Panc1 (cell line): ENCODE results near the gene SYNGR4. TPM values are rescaled to one million over a fixed set of nuclear protein-coding genes. Genes with fewer than 3 reads are reported as not detected.

Source experiments
- ATAC-seq: fragments of 200-7000 bp; cut with Tn5 transposase; 2 replicates; pipeline ENCODE4 v1.9.1; 2020; ENCODE audit warnings: mild to moderate bottlenecking, moderate library complexity
- BruUV-seq: library from RNA; stranded (reverse); fragments of 400-500 nt; replicated peaks from 2 replicates; lab custom pipeline; 2021; lab: Mats Ljungman, UMichigan
- CTCF ChIA-PET: fragments of 300-600 bp; sonication (Branson Sonifier 250); formaldehyde crosslinking; loops from one replicate; lab custom pipeline; 2022; ENCODE audit warnings: antibody characterized with exemption; lab: Charles Lee
- POLR2A ChIA-PET: fragments of 300-600 bp; sonication (Branson Sonifier 250); formaldehyde crosslinking; loops from one replicate; lab custom pipeline; 2022; ENCODE audit warnings: antibody characterized with exemption; lab: Charles Lee
- DNase-seq: peaks from one replicate; pipeline ENCODE4 v3.0.0-alpha.2; 2010; ENCODE audit warnings: low read depth, low spot score
- H3K27ac ChIP-seq: 2 replicates; pipeline ENCODE4 v1.5.1; 2011; ENCODE audit warnings: mild to moderate bottlenecking, low read length, inconsistent platforms
- H3K27me3 ChIP-seq: fragments of 200-500 bp; sonication (Bioruptor generic); 2 replicates; pipeline ENCODE4 v1.6.0; 2014; ENCODE audit warnings: low read length, inconsistent platforms; ENCODE audit not compliant: control insufficient read depth, insufficient read depth
- H3K36me3 ChIP-seq: fragments of 200-500 bp; sonication (Bioruptor generic); 2 replicates; pipeline ENCODE4 v1.5.1; 2014; ENCODE audit warnings: inconsistent platforms, mild to moderate bottlenecking, low read length, moderate library complexity; ENCODE audit not compliant: control insufficient read depth, insufficient read depth
- H3K4me1 ChIP-seq: 2 replicates; pipeline ENCODE4 v1.5.1; 2011; ENCODE audit warnings: inconsistent platforms, mild to moderate bottlenecking, low read length, moderate library complexity; ENCODE audit not compliant: control insufficient read depth, insufficient read depth
- H3K4me3 ChIP-seq, 2 experiments: 2 replicates each; pipeline ENCODE4 v1.5.1; 2011 to 2012; ENCODE audit warnings: low read depth in 2 of 2, low read length in 2 of 2, mild to moderate bottlenecking in 2 of 2, inconsistent platforms in 1 of 2, moderate library complexity in 1 of 2
- H3K9me3 ChIP-seq: fragments of 200-500 bp; sonication (Bioruptor generic); 2 replicates; pipeline ENCODE4 v1.5.1; 2014; ENCODE audit warnings: low read depth, mild to moderate bottlenecking, inconsistent platforms, low read length, moderate library complexity; ENCODE audit not compliant: control insufficient read depth, insufficient read depth
- CTCF ChIP-seq: fragments of 450-650 bp; IDR thresholded peaks from 2 replicates; pipeline ENCODE4 v1.5.1; 2017; ENCODE audit warnings: mild to moderate bottlenecking
- POLR2AphosphoS5 ChIP-seq: IDR thresholded peaks from 2 replicates; pipeline ENCODE4 v1.6.1; 2012; ENCODE audit warnings: mild to moderate bottlenecking, low read depth, low read length, moderate library complexity
- REST ChIP-seq, 2 experiments: IDR thresholded peaks; 2 replicates each; pipeline ENCODE4 v1.6.1; 2011 to 2012; ENCODE audit warnings: low read depth in 2 of 2, control low read depth in 1 of 2, low read length in 1 of 2, mild to moderate bottlenecking in 1 of 2, moderate library complexity in 1 of 2; ENCODE audit not compliant: insufficient read depth in 1 of 2
- SIN3A ChIP-seq: IDR thresholded peaks from 2 replicates; pipeline ENCODE4 v1.6.1; 2012; ENCODE audit warnings: low read depth, mild to moderate bottlenecking, low read length, moderate library complexity, borderline replicate concordance; ENCODE audit not compliant: insufficient read depth
- TCF7L2 ChIP-seq: IDR thresholded peaks from 2 replicates; pipeline ENCODE4 v1.6.1; 2011; ENCODE audit warnings: mild to moderate bottlenecking, low read depth, low read length, inconsistent platforms
- in situ Hi-C: cut with HindIII; loops from 2 replicates; pipeline ENCODE4 v1.10.0; 2016; ENCODE audit warnings: low sequenced_read_pairs, low pct_unique_long_range_greater_than_20kb
- intact Hi-C: fragments of 100-400 bp; cut with micrococcal nuclease; formaldehyde crosslinking; loops from one replicate; pipeline ENCODE4 v1.10.0; 2022; ENCODE audit not compliant: unreplicated experiment
- total RNA-seq: library from RNA; stranded (reverse); gene quantifications from one replicate; pipeline ENCODE4 v1.2.1, GENCODE V29; 2021; ENCODE audit not compliant: unreplicated experiment

SYNGR4 gene
- total RNA-seq, 1 experiment from 2014 or later = 0.39 TPM

- H3K9me3 ChIP-seq = no peaks in the 10 kb centered on the region
- peak; percentile 88 for TF ChIP-seq CTCF
- TF ChIP-seq REST (IDR thresholded peaks at IDR 0.05; ENCODE audit: insufficient read depth in 1 of 2, low read depth in 2 of 2, low read length in 1 of 2) = no peak
- TF ChIP-seq POLR2AphosphoS5 = peak; percentile 38; the same call in 1 of the 2 replicates
- no peak; the same call in 1 of the 2 replicates for TF ChIP-seq SIN3A
- no peak for TF ChIP-seq TCF7L2
- H3K4me1 ChIP-seq = peaks cover 7% of the 10 kb centered on the region
- ChIA-PET POLR2A (interaction anchor here (0.6 to 0.9 kb wide), 4 partner anchors 11 to 249 kb away, joined by 3 to 6 read pairs (median 4); partner anchors contain the start of gene TMEM143), CTCF (interaction anchor here (0.7 to 2.3 kb wide), 8 partner anchors 9 to 228 kb away, joined by 3 to 20 read pairs (median 5); partner anchors contain the start of gene EMP3)
- ATAC-seq (peak; percentile 90), DNase-seq (no peak)
- BruUV-seq = no TSS peak
- no peaks in the 10 kb centered on the region for H3K36me3 ChIP-seq
- no peaks in the 10 kb centered on the region for H3K27me3 ChIP-seq
- in situ Hi-C loops (no loop called here), intact Hi-C loops (no loop called here)
- H3K4me3 ChIP-seq = peak overlapping the region; percentile 42 to 66
- H3K27ac ChIP-seq = peak overlapping the region; percentile 71
Observed at GRCh38 chr19:48333467-48334384, 30.4 kb upstream of the SYNGR4 start.

GRCh38 chr19:48338253-48338755 is 25.9 kb upstream of the SYNGR4 start:
- H3K36me3 ChIP-seq = no peaks in the 10 kb centered on the region
- ATAC-seq (no peak), DNase-seq (no peak)
- no peaks in the 10 kb centered on the region for H3K27me3 ChIP-seq
- H3K4me1 ChIP-seq = peaks cover 3% of the 10 kb centered on the region; the same call in 1 of the 2 replicates
- no peak overlapping the region for H3K27ac ChIP-seq
- in situ Hi-C loops = no loop called here
- POLR2A ChIA-PET = no interaction called here
- no peak overlapping the region for H3K4me3 ChIP-seq
- no peaks in the 10 kb centered on the region for H3K9me3 ChIP-seq
- no TSS peak for BruUV-seq
- no peak for TF ChIP-seq REST (IDR thresholded peaks at IDR 0.05; ENCODE audit: insufficient read depth in 1 of 2, low read depth in 2 of 2, low read length in 1 of 2)
- TF ChIP-seq POLR2AphosphoS5 = no peak
- TF ChIP-seq SIN3A = no peak
- intact Hi-C loops = no loop called here
- CTCF ChIA-PET = interaction anchor here (1.0 kb wide), 1 partner anchor 24 kb away, joined by 3 read pairs; no protein-coding TSS in a partner anchor
